Measurements from ENCODE around the gene DGKI.

DGKI gene

GRCh38 chr7:137587326-137587725 lies 259.4 kb downstream of the DGKI start:
- DNase-seq = no peak

GRCh38 chr7:137585591-137585990 lies 261.2 kb downstream of the DGKI start:
- DNase-seq = no peak

- no peak for DNase-seq
These were observed 263.6 kb downstream of the DGKI start for GRCh38 chr7:137583172-137583571.

GRCh38 chr7:137579913-137580640 lies 266.7 kb downstream of the DGKI start:
- DNase-seq = no peak

- DNase-seq = no peak
These were observed 268.2 kb downstream of the DGKI start for GRCh38 chr7:137578541-137578940.

GRCh38 chr7:137577184-137577583 lies 269.6 kb downstream of the DGKI start:
- no peak for DNase-seq

GRCh38 chr7:137576481-137576880 lies 270.3 kb downstream of the DGKI start:
- no peak for DNase-seq

- no peak for DNase-seq
These were observed 272.0 kb downstream of the DGKI start for GRCh38 chr7:137574812-137575211.

- no peak for DNase-seq
These were observed 274.6 kb downstream of the DGKI start for GRCh38 chr7:137572056-137572784.

GRCh38 chr7:137564677-137565076 lies 282.1 kb downstream of the DGKI start:
- no peak for DNase-seq

- DNase-seq = no peak
These were observed 282.8 kb downstream of the DGKI start for GRCh38 chr7:137563981-137564380.

- DNase-seq = no peak
These were observed 299.3 kb downstream of the DGKI start for GRCh38 chr7:137547485-137547884.

- no peak for DNase-seq
These were observed 300.1 kb downstream of the DGKI start for GRCh38 chr7:137546671-137547070.

GRCh38 chr7:137546009-137546408 lies 300.8 kb downstream of the DGKI start:
- no peak for DNase-seq

- no peak for DNase-seq
These were observed 301.6 kb downstream of the DGKI start for GRCh38 chr7:137545059-137545716.

- no peak for DNase-seq
These were observed 302.2 kb downstream of the DGKI start for GRCh38 chr7:137544453-137545058.

- no peak for DNase-seq
These were observed 307.6 kb downstream of the DGKI start for GRCh38 chr7:137539111-137539715.

GRCh38 chr7:137538361-137538762 lies 308.4 kb downstream of the DGKI start:
- no peak for DNase-seq

- no peak for DNase-seq
These were observed 311.2 kb downstream of the DGKI start for GRCh38 chr7:137535579-137535978.

- no peak for DNase-seq
These were observed 315.1 kb downstream of the DGKI start for GRCh38 chr7:137531671-137532070.

GRCh38 chr7:137527634-137528033 lies 319.1 kb downstream of the DGKI start:
- no peak for DNase-seq

GRCh38 chr7:137523171-137523570 lies 323.6 kb downstream of the DGKI start:
- DNase-seq = no peak

- no peak for DNase-seq
These were observed 325.3 kb downstream of the DGKI start for GRCh38 chr7:137521451-137521850.
